GM12878 (cell line): ENCODE measurements around the gene CHD5. TPM values are rescaled to one million over a fixed set of nuclear protein-coding genes. Genes with fewer than 3 reads are reported as not detected.

Source experiments
- ATAC-seq: fragments of 200-7000 bp; cut with Tn5 transposase; 3 replicates; pipeline ENCODE4 v1.9.1; 2020; ENCODE audit warnings: mild to moderate bottlenecking, moderate library complexity
- BruUV-seq: library from RNA; stranded (reverse); fragments of 400-500 nt; replicated peaks from 2 replicates; lab custom pipeline; 2021; lab: Mats Ljungman, UMichigan
- CTCF ChIA-PET: fragments of 300-600 bp; sonication (Branson Sonifier 250); formaldehyde crosslinking; extraction: SDS; loops from one replicate; lab custom pipeline; 2021; ENCODE audit warnings: inconsistent platforms; lab: Yijun Ruan, JAX
- POLR2A ChIA-PET: fragments of 350-600 bp; formaldehyde crosslinking; extraction: SDS; loops from one replicate; lab custom pipeline; 2021; ENCODE audit warnings: inconsistent platforms; lab: Charles Lee
- RAD21 ChIA-PET: fragments of 300-600 bp; sonication (Branson Sonifier 250); formaldehyde crosslinking; loops from one replicate; lab custom pipeline; 2023; ENCODE audit warnings: antibody characterized with exemption; ENCODE audit not compliant: unreplicated experiment; lab: Charles Lee
- SMC1A ChIA-PET: fragments of 300-600 bp; sonication (Branson Sonifier 250); formaldehyde crosslinking; loops from one replicate; lab custom pipeline; 2023; ENCODE audit not compliant: unreplicated experiment, uncharacterized antibody; lab: Charles Lee
- DNase-seq: peaks from one replicate; pipeline ENCODE4 v3.0.0-alpha.2; 2011; ENCODE audit warnings: low read depth, low spot score
- FAIRE-seq: peaks from 3 replicates; lab custom pipeline; 2011; peaks lifted over from hg19 to GRCh38; lab: Jason Lieb, UNC
- H2AFZ ChIP-seq: 2 replicates; pipeline ENCODE4 v1.6.0; 2011; ENCODE audit warnings: low read depth, low read length, control low read depth; ENCODE audit not compliant: control insufficient read depth
- H3K27ac ChIP-seq: 2 replicates; pipeline ENCODE4 v1.5.1; 2011; ENCODE audit warnings: control low read depth; ENCODE audit not compliant: control insufficient read depth, insufficient read depth
- H3K27me3 ChIP-seq, 2 experiments: replicated peaks in 1 of 2; 2 replicates each; pipeline versions ENCODE4 v1.6.0 to v1.6.1; 2011; ENCODE audit warnings: low read length in 1 of 2; ENCODE audit not compliant: control insufficient read depth in 2 of 2, insufficient read depth in 2 of 2
- H3K36me3 ChIP-seq, 2 experiments: 2 replicates each; pipeline ENCODE4 v1.5.1; 2011; ENCODE audit warnings: low read length in 1 of 2; ENCODE audit not compliant: control insufficient read depth in 2 of 2, insufficient read depth in 2 of 2
- H3K4me1 ChIP-seq: 2 replicates; pipeline ENCODE4 v1.6.1; 2011; ENCODE audit warnings: mild to moderate bottlenecking, low read length, moderate library complexity, mixed read lengths; ENCODE audit not compliant: control insufficient read depth, insufficient read depth
- H3K4me2 ChIP-seq: 2 replicates; pipeline ENCODE4 v1.6.0; 2011; ENCODE audit warnings: control low read depth; ENCODE audit not compliant: control insufficient read depth, insufficient read depth
- H3K4me3 ChIP-seq: fragments of 200-600 bp; sonication (generic); 2 replicates; pipeline ENCODE4 v1.5.1; 2016
- H3K79me2 ChIP-seq: 2 replicates; pipeline ENCODE4 v1.6.0; 2011; ENCODE audit warnings: low read length; ENCODE audit not compliant: control insufficient read depth, insufficient read depth
- H3K9ac ChIP-seq: 2 replicates; pipeline ENCODE4 v1.8.0; 2011; ENCODE audit warnings: low read length, control low read depth, mixed read lengths; ENCODE audit not compliant: control insufficient read depth, insufficient read depth
- H3K9me3 ChIP-seq: replicated peaks from 3 replicates; pipeline ENCODE4 v1.5.1; 2011; ENCODE audit warnings: mild to moderate bottlenecking, low read length; ENCODE audit not compliant: control insufficient read depth, insufficient read depth
- H4K20me1 ChIP-seq: 2 replicates; pipeline ENCODE4 v1.6.0; 2011; ENCODE audit not compliant: control insufficient read depth, insufficient read depth
- BMI1 ChIP-seq: fragments of 450-650 bp; IDR thresholded peaks from 2 replicates; pipeline ENCODE4 v1.6.1; 2016; ENCODE audit warnings: mild to moderate bottlenecking, moderate library complexity, borderline replicate concordance
- CBX3 ChIP-seq: fragments of 200-600 bp; sonication (generic); IDR thresholded peaks from 2 replicates; pipeline ENCODE4 v1.6.1; 2016; ENCODE audit warnings: low read depth, borderline replicate concordance
- CREM ChIP-seq: IDR thresholded peaks from 2 replicates; pipeline ENCODE4 v1.6.1; 2014; ENCODE audit warnings: antibody characterized with exemption, low read depth
- EGR1 ChIP-seq, 2 experiments: IDR thresholded peaks; 1 replicate in 1 of 2; 2 replicates in 1 of 2; pipeline ENCODE4 v1.6.1; 2011 to 2012; ENCODE audit warnings: low read depth in 2 of 2, low read length in 2 of 2, borderline replicate concordance in 1 of 2, mild to moderate bottlenecking in 1 of 2, moderate library complexity in 1 of 2
- EP300 ChIP-seq, 2 experiments: fragments of 150-350 bp in 1 of 2; IDR thresholded peaks; 2 replicates each; pipeline ENCODE4 v1.6.1; 2011 to 2012; ENCODE audit warnings: low read depth in 2 of 2, low read length in 2 of 2, borderline replicate concordance in 1 of 2, improper control_type of control experiment in 1 of 2, inconsistent platforms in 1 of 2; ENCODE audit not compliant: control insufficient read depth in 1 of 2
- GABPA ChIP-seq: IDR thresholded peaks from 2 replicates; pipeline ENCODE4 v1.6.1; 2014; ENCODE audit warnings: antibody characterized with exemption, low read depth, mild to moderate bottlenecking, inconsistent platforms
- HDAC6 ChIP-seq: fragments of 200-600 bp; sonication (generic); IDR thresholded peaks from one replicate; pipeline ENCODE4 v1.8.0; 2017; ENCODE audit warnings: antibody characterized with exemption; ENCODE audit not compliant: unreplicated experiment
- MEF2B ChIP-seq: fragments of 450-650 bp; IDR thresholded peaks from 2 replicates; pipeline ENCODE4 v1.6.1; 2018; ENCODE audit warnings: mild to moderate bottlenecking, moderate library complexity; ENCODE audit not compliant: partially characterized antibody, poor library complexity, severe bottlenecking
- MTA2 ChIP-seq: fragments of 450-650 bp; IDR thresholded peaks from 2 replicates; pipeline ENCODE4 v1.6.1; 2016; ENCODE audit warnings: low read depth, mild to moderate bottlenecking, moderate library complexity
- NR2C1 ChIP-seq: fragments of 450-650 bp; IDR thresholded peaks from 2 replicates; pipeline ENCODE4 v1.6.1; 2017; ENCODE audit warnings: antibody characterized with exemption, mild to moderate bottlenecking, moderate library complexity
- POLR2AphosphoS5 ChIP-seq: IDR thresholded peaks from 2 replicates; pipeline ENCODE4 v1.6.1; 2011; ENCODE audit warnings: mild to moderate bottlenecking, low read length, inconsistent platforms
- SP1 ChIP-seq: IDR thresholded peaks from one replicate; pipeline ENCODE4 v1.6.1; 2011; ENCODE audit warnings: low read depth, low read length
- STAT1 ChIP-seq: fragments of 450-650 bp; conservative IDR thresholded peaks from 2 replicates; pipeline ENCODE4 v1.6.1; 2014; ENCODE audit warnings: antibody characterized with exemption, mild to moderate bottlenecking
- TCF3 ChIP-seq: IDR thresholded peaks from 2 replicates; pipeline ENCODE4 v1.6.1; 2012; ENCODE audit warnings: low read depth, mild to moderate bottlenecking, low read length, borderline replicate concordance; ENCODE audit not compliant: insufficient read depth
- ZNF622 ChIP-seq: fragments of 450-650 bp; IDR thresholded peaks from 2 replicates; pipeline ENCODE4 v1.6.1; 2017; ENCODE audit warnings: mild to moderate bottlenecking, inconsistent platforms
- ZZZ3 ChIP-seq: IDR thresholded peaks from 2 replicates; pipeline ENCODE4 v1.6.1; 2011; ENCODE audit warnings: low read depth; ENCODE audit not compliant: control insufficient read depth, insufficient read length
- WGBS: methylation state at CpG from one replicate; pipeline ENCODE4 v1.1.6; 2016; ENCODE audit warnings: low lambda C conversion rate; ENCODE audit not compliant: insufficient replicate concordance, insufficient coverage; ENCODE audit errors: missing lambda C conversion rate; 5-methylcytosine and 5-hydroxymethylcytosine counted together
- in situ Hi-C: fragments of 300-500 bp; cut with MboI; formaldehyde crosslinking; loops from 9 replicates; pipeline ENCODE4 v1.14.3; 2018; ENCODE audit warnings: mixed read lengths
- intact Hi-C: fragments of 100-400 bp; cut with micrococcal nuclease; formaldehyde crosslinking; loops from one replicate; pipeline ENCODE4 v1.14.2; 2022; ENCODE audit not compliant: unreplicated experiment
- polyA plus RNA-seq, 11 experiments: library from polyadenylated mRNA; depleted of rRNA in 4 of 11; unstranded in 6 of 11; stranded (reverse) in 5 of 11; fragments of >200 nt; fragmentation: Nextera tagmentation in 4 of 11; fragmentation: Illumina TruSeq in 1 of 11; extraction: Ambion mirVana in 4 of 11; extraction: Trizol in 1 of 11; gene quantifications; 1 replicate in 1 of 11; 2 replicates in 10 of 11; pipeline versions ENCODE4 v1.2.1 to v1.2.3, GENCODE V29; 2011 to 2016; ENCODE audit warnings: inconsistent platforms in 2 of 11, missing spikeins in 2 of 11, low read depth in 1 of 11
- total RNA-seq, 4 experiments: library from RNA; depleted of rRNA in 3 of 4; stranded (reverse); fragments of >200 nt in 3 of 4; fragmentation: Illumina TruSeq in 1 of 4; extraction: Trizol in 1 of 4; gene quantifications; 2 replicates each; pipeline versions ENCODE4 v1.2.1 to v1.2.3, GENCODE V29; 2013 to 2021
- TF ChIP-seq, protein P1 (sequence below): fragments of 450-650 bp; IDR thresholded peaks from 2 replicates; pipeline ENCODE4 v1.6.1; 2017; ENCODE audit warnings: mild to moderate bottlenecking, moderate library complexity
- TF ChIP-seq, protein P2 (sequence below): IDR thresholded peaks from 2 replicates; pipeline ENCODE4 v1.6.1; 2011; ENCODE audit warnings: borderline replicate concordance, low read depth, mild to moderate bottlenecking, moderate library complexity, low read length; ENCODE audit not compliant: insufficient read depth, poor library complexity, severe bottlenecking
- TF ChIP-seq, protein P3 (sequence below): IDR thresholded peaks from 2 replicates; pipeline ENCODE4 v1.6.1; 2011; ENCODE audit warnings: borderline replicate concordance, low read depth, mild to moderate bottlenecking, moderate library complexity, mixed read lengths, low read length; ENCODE audit not compliant: insufficient read depth; ENCODE audit errors: extremely low read length

CHD5 gene
- total and polyA plus RNA-seq, 10 of the 15 experiments (the other 5 are each of a cell fraction or from before 2014, with no cell fraction given) = 0.03 to 0.49 (median 0.13) TPM; not detected in 3

- H3K9ac ChIP-seq = no peak overlapping the region
- no TSS peak for BruUV-seq
- RAD21 ChIA-PET = no interaction called here
- H3K79me2 ChIP-seq = no peaks in the 10 kb centered on the region
- no peak overlapping the region for H3K27ac ChIP-seq
- no peak for DNase-seq
- WGBS = 5% methylated on average over 10 of the region's 10 CpGs
- in situ Hi-C loops (no loop called here), intact Hi-C loops (loop anchor here (5.0 kb wide), 1 partner anchor 49 kb away; no protein-coding TSS in a partner anchor)
- H2AFZ ChIP-seq = no peak overlapping the region
- TF ChIP-seq, protein P1, sequence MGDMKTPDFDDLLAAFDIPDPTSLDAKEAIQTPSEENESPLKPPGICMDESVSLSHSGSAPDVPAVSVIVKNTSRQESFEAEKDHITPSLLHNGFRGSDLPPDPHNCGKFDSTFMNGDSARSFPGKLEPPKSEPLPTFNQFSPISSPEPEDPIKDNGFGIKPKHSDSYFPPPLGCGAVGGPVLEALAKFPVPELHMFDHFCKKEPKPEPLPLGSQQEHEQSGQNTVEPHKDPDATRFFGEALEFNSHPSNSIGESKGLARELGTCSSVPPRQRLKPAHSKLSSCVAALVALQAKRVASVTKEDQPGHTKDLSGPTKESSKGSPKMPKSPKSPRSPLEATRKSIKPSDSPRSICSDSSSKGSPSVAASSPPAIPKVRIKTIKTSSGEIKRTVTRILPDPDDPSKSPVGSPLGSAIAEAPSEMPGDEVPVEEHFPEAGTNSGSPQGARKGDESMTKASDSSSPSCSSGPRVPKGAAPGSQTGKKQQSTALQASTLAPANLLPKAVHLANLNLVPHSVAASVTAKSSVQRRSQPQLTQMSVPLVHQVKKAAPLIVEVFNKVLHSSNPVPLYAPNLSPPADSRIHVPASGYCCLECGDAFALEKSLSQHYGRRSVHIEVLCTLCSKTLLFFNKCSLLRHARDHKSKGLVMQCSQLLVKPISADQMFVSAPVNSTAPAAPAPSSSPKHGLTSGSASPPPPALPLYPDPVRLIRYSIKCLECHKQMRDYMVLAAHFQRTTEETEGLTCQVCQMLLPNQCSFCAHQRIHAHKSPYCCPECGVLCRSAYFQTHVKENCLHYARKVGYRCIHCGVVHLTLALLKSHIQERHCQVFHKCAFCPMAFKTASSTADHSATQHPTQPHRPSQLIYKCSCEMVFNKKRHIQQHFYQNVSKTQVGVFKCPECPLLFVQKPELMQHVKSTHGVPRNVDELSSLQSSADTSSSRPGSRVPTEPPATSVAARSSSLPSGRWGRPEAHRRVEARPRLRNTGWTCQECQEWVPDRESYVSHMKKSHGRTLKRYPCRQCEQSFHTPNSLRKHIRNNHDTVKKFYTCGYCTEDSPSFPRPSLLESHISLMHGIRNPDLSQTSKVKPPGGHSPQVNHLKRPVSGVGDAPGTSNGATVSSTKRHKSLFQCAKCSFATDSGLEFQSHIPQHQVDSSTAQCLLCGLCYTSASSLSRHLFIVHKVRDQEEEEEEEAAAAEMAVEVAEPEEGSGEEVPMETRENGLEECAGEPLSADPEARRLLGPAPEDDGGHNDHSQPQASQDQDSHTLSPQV = no peak
- no peak for TF ChIP-seq MEF2B
- TF ChIP-seq, protein P2, sequence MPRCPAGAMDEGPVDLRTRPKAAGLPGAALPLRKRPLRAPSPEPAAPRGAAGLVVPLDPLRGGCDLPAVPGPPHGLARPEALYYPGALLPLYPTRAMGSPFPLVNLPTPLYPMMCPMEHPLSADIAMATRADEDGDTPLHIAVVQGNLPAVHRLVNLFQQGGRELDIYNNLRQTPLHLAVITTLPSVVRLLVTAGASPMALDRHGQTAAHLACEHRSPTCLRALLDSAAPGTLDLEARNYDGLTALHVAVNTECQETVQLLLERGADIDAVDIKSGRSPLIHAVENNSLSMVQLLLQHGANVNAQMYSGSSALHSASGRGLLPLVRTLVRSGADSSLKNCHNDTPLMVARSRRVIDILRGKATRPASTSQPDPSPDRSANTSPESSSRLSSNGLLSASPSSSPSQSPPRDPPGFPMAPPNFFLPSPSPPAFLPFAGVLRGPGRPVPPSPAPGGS = no peak
- TF ChIP-seq CBX3 = no peak
- no peak for TF ChIP-seq STAT1
- TF ChIP-seq SP1 = no peak
- no peak for TF ChIP-seq POLR2AphosphoS5
- TF ChIP-seq MTA2 = no peak
- no peak for TF ChIP-seq GABPA
- TF ChIP-seq NR2C1 = no peak
- no peak for TF ChIP-seq TCF3
- TF ChIP-seq ZZZ3 = no peak
- TF ChIP-seq BMI1 = no peak
- TF ChIP-seq CREM = no peak
- no peak for TF ChIP-seq EP300 (IDR thresholded peaks at IDR 0.05; ENCODE audit: borderline replicate concordance in 1 of 2, control insufficient read depth in 1 of 2, low read depth in 2 of 2, low read length in 2 of 2)
- TF ChIP-seq HDAC6 = no peak
- TF ChIP-seq, protein P3, sequence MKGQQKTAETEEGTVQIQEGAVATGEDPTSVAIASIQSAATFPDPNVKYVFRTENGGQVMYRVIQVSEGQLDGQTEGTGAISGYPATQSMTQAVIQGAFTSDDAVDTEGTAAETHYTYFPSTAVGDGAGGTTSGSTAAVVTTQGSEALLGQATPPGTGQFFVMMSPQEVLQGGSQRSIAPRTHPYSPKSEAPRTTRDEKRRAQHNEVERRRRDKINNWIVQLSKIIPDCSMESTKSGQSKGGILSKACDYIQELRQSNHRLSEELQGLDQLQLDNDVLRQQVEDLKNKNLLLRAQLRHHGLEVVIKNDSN = no peak
- TF ChIP-seq ZNF622 = no peak
- TF ChIP-seq EGR1 (IDR thresholded peaks at IDR 0.05; ENCODE audit: borderline replicate concordance in 1 of 2, low read depth in 2 of 2, low read length in 2 of 2) = no peak
- H3K4me3 ChIP-seq = no peak overlapping the region
- no peaks in the 10 kb centered on the region for H3K9me3 ChIP-seq
- H3K4me1 ChIP-seq = no peaks in the 10 kb centered on the region
- FAIRE-seq = no peak
- POLR2A ChIA-PET = no interaction called here
- no peaks in the 10 kb centered on the region; a peak in 2 of 4 replicates for H3K27me3 ChIP-seq
- no peak for ATAC-seq
- SMC1A ChIA-PET = no interaction called here
- no peaks in the 10 kb centered on the region for H4K20me1 ChIP-seq
- no peaks in the 10 kb centered on the region for H3K36me3 ChIP-seq
- CTCF ChIA-PET = no interaction called here
- no peak overlapping the region for H3K4me2 ChIP-seq
Observed at GRCh38 chr1:6166221-6166620, 13.9 kb downstream of the CHD5 start.
